Stimulated activated CD4-positive, alpha-beta T cell treated with anti-CD3 and anti-CD28 coated beads, TNF-alpha, amount 100 ng/mL, for 48 hours (primary cell): ENCODE results near the gene NR1D1.

Experiments used
- DNase-seq, 3 donors: peaks; one replicate each; pipeline ENCODE4 v3.0.0-alpha.2; 2020; ENCODE audit warnings: low read depth in 3 of 3

NR1D1 gene

DNA sequence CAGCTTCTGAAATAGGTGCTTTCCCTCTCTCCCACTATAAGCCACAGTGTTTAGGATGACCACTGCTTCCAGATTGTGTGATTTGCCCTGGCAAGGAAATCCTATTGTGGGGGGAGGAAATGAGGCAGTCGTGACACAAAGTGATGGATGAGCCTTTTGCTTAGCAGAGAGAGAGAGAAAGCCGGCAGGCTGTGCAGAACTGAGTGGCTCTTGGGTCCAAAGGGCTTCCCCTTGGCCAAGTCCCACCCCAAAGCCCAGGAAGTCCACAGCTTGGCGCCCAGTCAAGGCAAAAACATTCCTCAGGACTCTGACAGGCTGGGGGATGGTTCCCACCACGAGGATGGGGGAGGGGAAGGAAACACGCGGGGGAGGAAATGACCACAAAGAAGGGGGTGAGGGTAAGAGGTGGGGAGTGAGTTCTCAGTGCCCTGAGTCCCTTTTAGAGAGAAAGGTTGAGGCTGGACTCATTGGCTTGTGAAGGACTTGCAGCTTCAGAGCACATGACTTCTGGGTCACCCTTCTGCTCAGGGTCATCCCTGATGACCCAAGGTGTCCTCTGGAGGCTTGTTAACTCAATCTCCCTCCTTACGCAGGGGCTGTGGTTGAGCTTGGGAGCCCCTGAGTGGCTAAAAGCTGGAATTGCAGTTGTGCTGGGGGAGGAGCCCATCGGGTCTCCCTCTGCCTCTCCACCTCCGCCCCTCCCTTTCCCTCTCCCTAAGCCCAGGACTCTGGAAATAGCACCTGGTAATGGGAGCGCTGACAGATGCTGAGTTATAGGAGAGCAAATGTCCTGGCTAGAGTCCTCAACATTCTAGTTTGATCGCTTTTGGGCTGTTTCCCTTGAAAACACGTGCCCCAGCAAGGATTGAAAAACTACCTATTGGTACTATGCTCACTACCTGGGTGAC, 11.1 kb upstream of the NR1D1 start:
- DNase-seq = peak in 2 of 3 donors; percentile 47 to 62

DNA sequence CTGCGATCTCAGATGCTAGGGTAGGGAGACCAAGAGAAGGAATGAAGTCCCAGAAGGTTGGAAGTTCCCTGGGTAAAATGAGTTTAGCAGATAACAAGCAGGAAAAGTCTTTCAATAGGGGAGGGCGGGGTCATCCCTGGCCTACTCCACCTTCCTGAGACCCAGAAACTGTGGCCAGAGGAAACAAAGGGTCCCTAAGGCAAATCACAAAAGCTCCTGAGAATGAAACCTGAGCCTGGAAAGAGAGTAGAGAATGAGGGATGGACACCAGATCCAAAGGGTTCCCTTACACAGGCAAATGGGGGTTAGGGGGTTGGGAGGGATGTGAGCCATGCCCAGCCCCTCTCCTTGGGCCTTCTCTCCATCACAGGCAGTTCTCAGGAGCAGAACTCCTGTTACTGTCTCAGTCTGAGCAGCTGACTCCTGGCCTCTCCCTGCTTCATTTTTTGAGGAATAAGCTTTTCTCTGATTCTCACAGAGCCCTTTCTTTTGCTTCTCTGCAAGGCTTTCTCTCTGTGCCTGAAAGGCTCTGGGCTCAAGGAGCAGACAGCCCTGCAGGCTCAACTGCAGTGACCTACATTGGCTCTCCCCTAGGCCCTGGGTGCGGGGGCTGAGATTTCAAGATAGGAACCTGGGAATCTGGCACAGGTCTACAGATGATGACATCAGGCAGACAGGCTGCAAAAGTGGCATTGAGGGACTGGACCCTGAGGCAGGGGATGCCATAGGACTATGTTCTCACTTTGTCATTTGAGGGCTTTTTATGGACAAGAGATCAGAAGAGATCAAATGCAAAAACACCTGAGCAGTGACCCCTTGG, 9.8 kb upstream of the NR1D1 start:
- no peak for DNase-seq

DNA sequence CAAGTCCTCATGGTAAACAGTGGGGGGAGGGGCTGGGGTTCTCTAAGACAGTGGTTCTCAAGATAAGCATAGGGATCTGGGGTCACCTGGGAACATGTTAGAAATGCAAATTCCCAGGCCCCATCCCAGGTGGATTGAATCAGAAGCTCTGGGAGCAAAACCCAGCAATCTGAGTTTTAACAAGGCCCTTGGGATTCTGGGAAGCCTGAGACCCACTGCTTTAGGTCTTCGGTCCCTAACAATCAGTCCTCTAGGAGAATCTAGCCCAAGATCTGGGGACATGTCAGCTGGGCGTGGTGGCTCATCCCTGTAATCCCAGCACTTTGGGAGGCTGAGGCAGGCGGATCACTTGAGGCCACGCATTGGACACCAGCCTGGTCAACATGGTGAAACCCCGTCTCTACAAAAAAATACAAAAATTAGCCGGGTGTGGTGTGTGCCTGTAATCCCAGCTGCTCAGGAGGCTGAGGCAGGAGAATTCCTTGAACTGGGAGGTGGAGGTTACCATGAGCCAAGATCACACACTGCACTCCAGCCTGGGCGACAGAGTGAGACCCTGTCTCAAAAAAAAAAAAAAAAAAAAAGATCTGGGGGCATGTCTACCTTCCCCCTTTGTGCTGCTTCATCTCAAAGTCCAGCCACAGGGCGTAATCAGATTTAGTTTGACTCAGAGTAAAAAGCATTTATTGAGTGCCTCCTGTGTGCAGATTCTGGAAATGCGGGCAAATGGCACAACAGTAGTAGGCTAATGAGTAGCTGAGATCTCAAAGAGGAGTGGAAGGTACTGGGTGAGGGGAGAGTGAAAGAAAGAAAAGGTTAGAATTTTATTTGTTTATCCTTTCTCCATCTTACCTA, 8.8 kb upstream of the NR1D1 start:
- DNase-seq = no peak

DNA sequence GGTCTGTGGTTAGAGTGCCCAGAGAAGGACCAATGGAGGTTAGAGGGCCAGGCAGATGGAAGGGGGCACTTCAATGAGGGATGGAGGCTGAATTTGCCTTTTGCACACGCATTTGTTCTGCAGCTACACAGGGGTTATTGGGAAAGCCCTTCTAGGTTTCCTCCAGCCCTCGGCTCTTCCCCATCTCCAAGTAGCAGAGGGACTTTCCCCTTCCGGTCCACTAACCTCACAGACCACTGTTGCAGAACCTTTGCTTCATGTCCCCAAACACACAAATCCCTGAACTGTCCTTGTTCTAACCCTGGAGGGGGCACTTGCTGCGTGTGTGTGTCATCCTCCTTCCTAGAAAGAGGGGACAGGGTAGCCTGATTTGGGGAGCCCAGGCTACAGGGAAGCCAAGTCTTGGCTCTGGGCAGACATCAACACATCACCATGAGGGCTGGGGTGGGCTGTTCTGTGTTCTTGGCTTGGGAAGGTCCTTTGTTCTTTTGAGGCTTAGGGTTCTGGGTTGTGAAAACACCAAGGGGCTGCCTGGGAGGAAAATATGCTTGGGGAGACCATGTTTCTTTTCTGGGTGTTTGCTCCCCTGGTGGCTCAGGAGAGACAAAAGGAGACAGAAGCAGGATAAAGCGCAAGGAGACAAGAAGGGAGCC, 7.3 kb upstream of the NR1D1 start:
- no peak for DNase-seq

DNA sequence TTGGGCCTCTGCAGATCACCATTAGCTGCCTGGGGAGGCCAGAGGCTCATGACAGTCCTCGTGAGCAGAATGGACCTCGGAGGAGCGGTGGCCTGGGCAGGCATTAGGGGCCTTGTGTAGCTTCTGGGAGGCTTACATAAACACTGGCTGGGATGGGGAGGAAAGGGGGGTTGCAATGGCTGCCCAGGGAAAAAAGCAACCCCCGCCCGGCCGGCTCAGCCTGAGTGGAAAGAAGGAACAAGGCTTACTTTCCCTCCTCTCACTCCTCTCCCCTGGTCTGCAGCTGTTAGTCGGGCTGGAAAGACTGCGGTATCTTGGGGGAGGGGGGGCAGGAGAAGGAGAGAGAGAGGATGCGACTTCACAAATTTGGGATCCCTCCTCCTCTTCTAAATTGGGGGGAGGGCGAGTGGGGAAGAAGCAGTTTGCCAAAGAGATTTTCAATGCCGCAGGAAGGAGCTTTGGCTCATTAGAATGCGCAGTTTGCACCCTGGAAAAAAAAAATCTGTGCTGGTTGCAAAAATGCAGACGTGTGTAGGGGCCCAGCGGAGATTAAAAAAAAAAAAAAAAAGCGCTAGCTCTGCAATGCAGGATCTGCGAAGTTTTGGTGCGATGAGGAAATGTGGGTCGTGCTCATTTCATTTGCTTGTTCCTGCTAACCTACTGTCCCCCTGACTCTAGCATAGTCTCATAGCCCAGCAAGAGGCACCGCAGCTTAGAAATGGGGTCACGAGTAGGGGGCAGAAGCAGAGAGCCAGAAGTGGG, 6.6 kb upstream of the NR1D1 start:
- no peak for DNase-seq

DNA sequence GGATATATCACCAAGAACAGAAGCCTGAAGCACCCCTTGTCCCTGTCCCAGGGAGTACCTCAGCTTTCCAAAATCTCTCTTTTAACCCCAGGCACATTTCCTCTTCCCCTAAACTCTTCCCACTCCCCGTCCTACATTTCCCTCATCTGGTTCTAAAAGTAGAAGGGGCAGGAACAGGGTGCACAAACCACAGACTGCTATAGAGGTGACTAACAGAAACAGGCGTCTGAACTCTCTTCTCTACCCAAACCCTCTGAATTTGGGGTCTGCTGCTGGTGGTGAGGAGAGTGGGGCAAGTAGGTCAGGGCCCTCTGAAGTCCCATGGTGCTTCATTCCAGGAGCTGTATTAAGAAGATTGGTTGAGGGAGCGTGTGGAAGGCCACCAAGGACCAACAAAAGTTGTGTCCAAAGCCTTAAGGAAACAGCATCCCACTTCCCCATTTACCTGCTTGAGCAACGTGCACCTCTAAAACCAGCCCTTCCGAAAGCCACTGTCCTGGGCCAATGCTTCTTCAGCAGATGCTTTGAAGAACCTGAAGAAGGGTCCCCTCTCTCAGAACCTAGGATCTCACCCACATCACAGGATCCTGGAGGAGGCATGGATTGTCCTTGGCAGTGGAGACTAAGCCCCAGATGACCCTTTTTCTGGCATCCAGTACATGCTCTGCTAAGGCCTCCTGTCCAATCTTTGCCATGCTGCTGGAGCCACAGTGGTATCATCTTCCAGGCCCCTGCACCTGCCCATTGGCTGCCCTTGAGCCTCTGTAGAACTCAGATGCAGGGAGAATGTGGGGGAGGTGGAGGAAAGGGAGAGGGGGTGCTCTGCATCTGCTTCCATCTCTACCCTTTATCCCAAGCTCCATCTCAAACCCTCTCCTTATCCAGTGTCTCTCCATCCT, 5.7 kb upstream of the NR1D1 start:
- no peak for DNase-seq

DNA sequence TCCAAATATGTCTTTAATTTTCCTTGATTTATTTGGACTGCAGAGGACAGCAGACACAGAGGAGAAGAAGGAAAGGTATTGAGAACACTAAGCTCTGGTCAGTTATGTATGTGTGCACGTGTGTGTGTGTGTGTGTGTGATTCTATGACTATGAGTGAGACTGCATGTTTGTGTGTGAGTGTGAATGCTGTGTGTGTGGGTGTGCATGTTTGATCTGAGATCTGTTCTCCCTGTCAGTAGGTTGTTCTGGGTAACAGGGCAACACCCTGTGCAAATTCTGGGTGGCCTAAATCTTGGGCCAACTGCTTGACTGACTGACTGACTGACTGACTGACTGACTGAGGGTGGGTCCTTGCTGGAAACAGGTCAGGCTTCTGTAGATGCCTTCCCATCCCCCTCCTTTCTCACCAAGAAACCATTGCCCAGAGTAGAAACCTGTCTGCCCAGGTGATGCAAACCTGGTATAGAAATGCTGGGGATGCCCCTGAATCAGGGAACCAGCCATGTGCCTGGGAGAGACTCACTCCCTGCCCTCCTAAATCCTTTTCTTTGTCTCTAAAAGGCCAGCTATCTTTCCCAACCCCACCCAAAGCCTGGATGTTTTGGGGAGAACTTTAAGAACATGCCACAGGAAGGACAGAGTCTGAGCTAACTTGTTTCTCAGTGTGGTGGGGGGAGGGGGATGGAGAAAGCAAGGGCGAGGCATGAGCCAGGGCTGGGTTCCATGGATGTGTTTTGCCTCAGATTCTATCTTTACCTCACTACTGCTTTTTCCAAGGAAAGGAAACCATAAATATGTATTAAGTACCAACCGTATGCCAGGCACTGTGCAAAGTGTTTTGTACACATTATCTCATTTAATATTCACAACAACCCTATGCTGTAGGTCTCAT, 4.5 kb upstream of the NR1D1 start:
- no peak for DNase-seq

DNA sequence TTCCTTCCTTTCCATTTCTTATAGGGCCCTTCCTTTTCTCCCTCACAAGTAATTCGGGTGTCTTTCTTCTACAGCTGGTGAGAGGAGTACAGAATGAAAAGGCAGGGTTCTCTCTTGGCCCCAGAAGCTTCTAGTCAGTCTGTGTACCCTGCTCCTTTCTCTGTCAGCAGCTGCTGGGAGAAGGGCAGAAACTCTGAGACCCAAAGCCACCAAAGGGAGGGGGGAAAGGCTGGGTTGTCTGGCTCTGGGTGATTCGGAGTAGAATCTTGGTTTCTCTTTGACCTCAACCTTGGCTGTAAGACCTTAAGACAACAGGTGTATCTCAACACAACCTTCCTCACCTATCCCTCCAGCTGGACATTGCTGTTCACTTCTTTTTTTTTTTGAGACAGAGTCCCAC, 3.3 kb upstream of the NR1D1 start:
- DNase-seq = no peak

DNA sequence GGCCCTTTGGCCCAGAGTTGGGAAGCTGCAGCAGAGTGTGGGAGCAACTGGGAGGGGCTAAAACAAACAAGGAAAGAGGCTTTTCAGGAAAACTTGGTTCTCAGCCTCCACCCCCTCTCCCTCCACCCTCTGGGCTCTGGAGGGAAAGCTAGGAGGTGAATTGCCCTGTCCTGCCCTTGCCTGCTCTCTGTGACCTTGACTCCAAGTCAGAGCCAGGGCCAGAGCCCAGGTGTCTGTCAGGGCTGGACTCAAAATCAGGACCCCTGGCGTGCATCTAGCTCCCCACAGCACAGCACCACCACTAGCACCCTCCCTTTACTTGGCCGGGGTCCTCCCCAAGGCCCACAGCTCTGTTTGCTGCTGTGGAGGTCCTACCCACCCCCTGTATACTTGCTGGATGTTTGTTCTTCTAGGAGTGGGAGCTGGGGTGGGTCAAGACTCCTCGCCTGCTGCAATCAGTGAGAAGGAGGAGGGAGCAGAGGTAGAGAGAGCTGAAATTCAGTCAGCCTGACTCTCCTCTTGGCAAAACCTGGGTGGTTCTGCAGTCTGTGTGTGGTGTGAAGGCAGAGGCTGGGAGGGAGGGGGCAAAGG, 2.8 kb upstream of the NR1D1 start:
- DNase-seq = no peak

DNA sequence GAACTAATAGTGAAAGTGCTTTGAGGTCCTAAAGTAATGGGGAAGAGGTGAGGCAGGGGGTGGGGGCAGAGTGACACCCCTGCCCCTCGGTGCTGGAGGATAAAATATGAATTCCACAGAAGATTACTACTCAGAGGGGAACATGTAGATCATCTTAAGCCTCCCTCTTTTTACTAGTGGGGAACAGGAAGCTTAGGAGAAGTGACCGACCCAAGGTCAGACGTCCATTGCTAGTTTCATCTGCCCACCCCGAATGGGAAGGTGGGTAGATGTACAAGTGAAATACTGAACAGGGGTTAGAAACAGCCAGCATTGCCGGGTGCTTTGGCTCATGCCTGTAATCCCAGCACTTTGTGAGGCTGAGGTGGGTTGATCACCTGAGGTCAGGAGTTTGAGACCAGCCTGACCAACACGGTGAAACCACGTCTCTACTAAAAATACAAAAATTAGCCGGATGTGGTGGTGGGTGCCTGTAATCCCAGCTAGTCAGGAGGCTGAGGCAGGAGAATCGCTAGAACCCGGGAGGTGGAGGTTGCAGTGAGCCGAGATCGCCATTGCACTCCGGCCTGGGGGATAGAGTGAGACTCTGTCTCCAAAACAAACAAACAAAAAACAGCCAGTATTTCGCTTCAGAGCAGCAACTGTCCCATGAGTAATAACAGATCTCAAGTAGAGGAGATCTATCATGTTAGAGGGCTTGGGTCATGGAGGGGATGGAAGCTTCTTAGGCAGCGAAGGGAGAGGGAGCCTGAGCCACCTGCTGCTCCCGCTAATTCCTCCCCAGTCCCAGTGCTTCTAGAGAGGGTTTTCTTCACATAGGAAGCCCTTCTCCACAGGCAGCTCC, 1.2 kb upstream of the NR1D1 start:
- DNase-seq = no peak

DNA sequence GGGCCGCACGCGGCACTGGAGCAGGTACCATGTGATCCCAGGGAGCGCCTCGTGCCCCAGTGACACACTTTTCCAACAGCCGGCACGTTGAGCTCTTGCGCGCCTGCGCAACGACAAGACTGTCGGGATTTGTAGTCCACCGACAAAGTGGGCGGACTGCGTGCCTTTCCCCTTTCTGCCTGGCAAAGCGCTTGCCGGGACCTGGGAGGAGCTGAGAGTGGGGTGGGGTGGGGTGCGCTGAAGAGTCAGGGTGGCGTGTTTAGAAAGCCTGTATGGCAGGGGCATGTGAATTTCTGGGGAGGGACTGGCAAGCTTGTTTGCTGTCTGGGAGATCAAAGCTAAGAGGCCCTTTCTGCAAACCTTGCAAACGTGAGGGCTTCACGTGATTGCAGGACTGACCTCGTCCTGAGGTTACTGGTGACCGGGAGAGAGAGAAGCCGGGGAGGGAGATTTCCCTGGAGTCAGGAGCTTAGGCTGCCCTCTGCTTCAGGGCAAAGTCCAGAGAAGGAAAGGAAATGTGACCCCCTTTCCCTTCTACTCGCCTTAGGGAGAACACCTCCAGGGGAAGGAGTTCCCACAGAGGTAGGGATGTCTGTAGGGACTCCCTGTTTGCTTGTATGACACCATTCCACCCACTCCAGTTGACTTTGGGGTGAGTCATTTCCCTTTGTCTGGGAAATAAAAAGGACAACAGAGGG, 429 bp upstream of the NR1D1 start:
- peak; percentile 84 to 92 (median 89) for DNase-seq

DNA sequence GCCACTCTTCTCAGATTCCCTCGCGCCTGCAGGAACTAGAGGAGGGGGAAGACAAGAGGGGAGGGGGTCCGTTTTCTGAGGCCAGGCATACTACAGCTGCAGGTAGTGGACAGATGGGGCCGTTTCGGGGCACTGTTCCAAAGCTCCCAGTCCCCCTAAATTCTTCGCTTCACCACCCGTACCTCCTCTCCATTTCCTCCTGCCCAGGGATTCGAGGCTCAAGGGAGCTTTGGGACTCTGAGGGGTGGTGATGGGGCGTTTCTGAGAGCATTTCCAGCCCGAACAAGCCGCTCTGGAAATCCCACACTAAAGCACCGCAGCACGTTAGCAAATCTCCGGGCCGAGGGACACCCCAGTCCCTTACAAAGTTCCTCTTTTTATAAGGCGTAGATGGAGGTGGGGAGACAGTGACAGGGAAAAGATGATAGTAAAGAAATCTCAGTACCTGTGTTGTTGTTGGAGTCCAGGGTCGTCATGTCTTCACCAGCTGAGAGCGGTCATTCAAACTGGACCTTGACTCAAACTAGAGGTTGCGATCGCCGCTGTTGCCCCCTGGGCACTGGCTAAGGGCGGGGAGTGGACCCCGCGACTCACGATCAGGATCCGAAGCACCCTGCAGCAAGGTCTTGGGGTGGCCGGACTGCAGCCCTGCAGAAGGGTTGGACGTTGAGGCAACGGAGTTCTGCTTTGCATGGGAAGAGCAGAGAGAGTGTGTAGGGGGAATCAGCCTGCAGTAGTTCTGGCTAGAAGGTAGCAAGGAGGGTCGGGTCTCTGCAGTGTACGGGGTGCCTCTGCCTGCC, 570 bp downstream of the NR1D1 start:
- DNase-seq = no peak

DNA sequence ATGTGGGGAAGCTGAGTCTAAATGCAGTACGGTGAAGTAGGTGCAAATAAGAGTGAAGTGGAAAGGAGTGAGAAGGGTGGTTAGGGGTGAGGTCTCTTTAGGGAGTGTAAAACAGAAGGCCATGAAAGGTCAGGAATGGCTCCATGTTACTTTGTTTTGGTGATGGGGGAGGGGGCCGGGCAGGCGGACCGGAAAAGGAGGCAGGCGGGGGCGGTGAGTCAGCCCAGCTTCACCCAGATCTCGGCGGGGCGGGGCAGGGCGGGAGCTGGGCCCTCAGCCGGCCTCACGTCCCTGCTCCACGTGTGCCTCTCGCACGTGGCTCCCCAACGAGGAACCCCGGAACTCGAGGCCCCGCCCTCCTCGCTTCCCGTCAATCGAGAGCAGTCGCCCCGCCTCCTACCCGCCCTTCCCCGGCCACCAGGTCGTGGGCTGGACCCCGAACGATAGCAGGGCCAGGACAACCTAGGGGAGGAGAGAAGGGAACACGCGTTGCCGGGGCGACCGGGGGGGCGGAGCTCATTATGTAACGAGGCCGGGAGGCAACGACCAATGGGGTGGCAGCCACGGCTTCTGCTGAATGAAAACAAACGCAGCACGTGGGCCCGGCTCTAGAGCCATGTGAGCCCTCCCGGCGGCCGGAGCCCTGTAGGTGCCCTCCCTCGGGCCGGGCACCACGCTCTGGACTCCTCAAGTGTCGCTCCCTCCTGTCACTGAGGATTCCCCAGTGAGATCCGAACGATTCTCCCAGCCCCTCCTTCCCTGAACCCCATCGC, 1.4 kb downstream of the NR1D1 start:
- DNase-seq = peak; percentile 94 to 99 (median 99)

DNA sequence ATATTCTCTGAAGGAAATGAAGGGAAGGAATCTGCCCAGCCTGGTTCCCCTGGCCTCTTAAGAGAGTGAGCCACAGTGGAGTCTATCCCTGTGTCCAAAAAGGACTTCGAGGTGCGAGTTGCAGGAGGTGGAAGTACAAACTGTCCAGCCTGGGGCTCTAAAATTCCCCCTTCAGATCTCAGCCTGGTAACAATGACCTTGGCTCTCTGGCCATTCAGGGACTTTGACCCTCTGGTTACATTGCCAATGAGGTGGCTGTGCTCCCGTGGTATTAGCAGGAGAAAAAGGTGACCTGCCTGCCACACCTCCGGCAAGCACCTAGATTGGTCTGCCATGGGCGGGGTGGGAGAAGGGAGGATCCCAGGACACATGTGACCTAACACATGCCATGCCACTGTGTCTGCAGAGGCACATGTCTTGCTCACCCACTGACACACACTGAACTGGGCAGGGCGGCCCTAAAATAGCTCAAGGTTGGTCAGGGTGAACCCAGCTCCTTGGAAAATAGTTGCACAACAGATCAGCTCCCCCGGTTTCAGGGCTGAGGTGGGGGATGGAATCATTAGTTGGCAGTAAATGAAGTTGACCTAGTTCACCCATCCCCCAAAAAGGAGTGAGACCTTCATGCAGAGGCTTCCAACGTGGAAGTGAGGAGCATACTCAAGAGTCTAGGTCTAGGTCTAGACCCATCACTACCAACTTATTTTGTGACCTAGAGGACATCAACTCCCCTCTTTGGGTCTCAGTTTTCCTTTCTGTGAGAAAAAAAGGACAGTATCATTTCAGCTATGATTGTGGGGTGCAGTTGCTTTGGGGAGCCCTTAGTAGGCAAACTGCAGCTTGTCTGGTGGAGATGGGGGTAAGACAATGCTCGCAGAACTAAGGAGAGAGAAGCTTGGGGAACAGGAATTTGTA, 2.2 kb downstream of the NR1D1 start:
- no peak for DNase-seq
